GM23338 (cell line): Measurements from ENCODE around the gene GRIK4. TPM values are rescaled to one million over a fixed set of nuclear protein-coding genes. Genes with fewer than 3 reads are reported as not detected.

ENCODE experiments used
- ATAC-seq: fragments of 200-7000 bp; cut with Tn5 transposase; 3 replicates; pipeline ENCODE4 v1.9.1; 2020
- DNase-seq: peaks from one replicate; pipeline ENCODE4 v3.0.0-alpha.2; 2015; ENCODE audit warnings: low spot score
- H2AFZ ChIP-seq: fragments of 200-600 bp; sonication (generic); 2 replicates; pipeline ENCODE4 v1.8.0; 2016; ENCODE audit warnings: antibody characterized with exemption, mild to moderate bottlenecking, moderate library complexity
- H3F3A ChIP-seq: fragments of 200-600 bp; sonication (generic); replicated peaks from 2 replicates; pipeline ENCODE4 v1.8.0; 2017; ENCODE audit warnings: antibody characterized with exemption, mixed run types, low read depth
- H3K27ac ChIP-seq: fragments of 200-600 bp; sonication (generic); 2 replicates; pipeline ENCODE4 v1.6.1; 2016; ENCODE audit warnings: low read depth
- H3K27me3 ChIP-seq: fragments of 200-600 bp; sonication (generic); 2 replicates; pipeline ENCODE4 v1.8.0; 2016; ENCODE audit warnings: mild to moderate bottlenecking, mixed run types, moderate library complexity; ENCODE audit not compliant: insufficient read depth
- H3K36me3 ChIP-seq: fragments of 200-600 bp; sonication (generic); 2 replicates; pipeline ENCODE4 v1.8.0; 2016; ENCODE audit warnings: mild to moderate bottlenecking; ENCODE audit not compliant: insufficient read depth
- H3K4me1 ChIP-seq: fragments of 200-600 bp; sonication (generic); 2 replicates; pipeline ENCODE4 v1.8.0; 2016; ENCODE audit warnings: mild to moderate bottlenecking, moderate library complexity; ENCODE audit not compliant: insufficient read depth
- H3K4me2 ChIP-seq: fragments of 200-600 bp; sonication (generic); 2 replicates; pipeline ENCODE4 v1.7.1; 2017; ENCODE audit warnings: mixed run types
- H3K4me3 ChIP-seq: fragments of 200-600 bp; sonication (generic); 2 replicates; pipeline ENCODE4 v1.6.1; 2016; ENCODE audit warnings: mixed run types
- H3K79me2 ChIP-seq: fragments of 200-600 bp; sonication (generic); replicated peaks from 2 replicates; pipeline ENCODE4 v1.8.0; 2017; ENCODE audit warnings: mild to moderate bottlenecking; ENCODE audit not compliant: insufficient read depth
- H3K9me2 ChIP-seq: fragments of 200-600 bp; sonication (generic); 2 replicates; pipeline ENCODE4 v1.8.0; 2017; ENCODE audit not compliant: insufficient read depth
- H4K20me1 ChIP-seq: fragments of 200-600 bp; sonication (generic); replicated peaks from 2 replicates; pipeline ENCODE4 v1.8.0; 2017; ENCODE audit warnings: mild to moderate bottlenecking; ENCODE audit not compliant: insufficient read depth
- H3K27ac Mint-ChIP-seq: 2 replicates; pipeline ENCODE4 v1.8.0; 2020; ENCODE audit warnings: inconsistent platforms, mild to moderate bottlenecking, moderate library complexity, mixed read lengths
- H3K27me3 Mint-ChIP-seq: 3 replicates; pipeline ENCODE4 v1.8.0; 2022; ENCODE audit warnings: low read depth, mild to moderate bottlenecking, moderate library complexity, mixed read lengths, inconsistent platforms; ENCODE audit not compliant: insufficient read depth, poor library complexity
- H3K36me3 Mint-ChIP-seq: 3 replicates; pipeline ENCODE4 v1.8.0; 2021; ENCODE audit warnings: low read depth, mild to moderate bottlenecking, inconsistent platforms, moderate library complexity, mixed read lengths
- H3K4me1 Mint-ChIP-seq: 3 replicates; pipeline ENCODE4 v1.8.0; 2020; ENCODE audit warnings: mild to moderate bottlenecking, inconsistent platforms, mixed read lengths
- H3K4me3 Mint-ChIP-seq: 3 replicates; pipeline ENCODE4 v1.8.0; 2021; ENCODE audit warnings: moderate library complexity, mild to moderate bottlenecking, inconsistent platforms, mixed read lengths
- H3K9me3 Mint-ChIP-seq: 3 replicates; pipeline ENCODE4 v1.8.0; 2020; ENCODE audit warnings: moderate library complexity, mild to moderate bottlenecking, inconsistent platforms, mixed read lengths
- CREB1 ChIP-seq: fragments of 250-450 bp; sonication (Bioruptor Pico); IDR thresholded peaks from 2 replicates; pipeline ENCODE4 v1.5.0; 2020; ENCODE audit warnings: low read depth, mild to moderate bottlenecking, moderate library complexity
- CTCF ChIP-seq, 2 experiments: fragments of 200-600 bp in 1 of 2; sonication (generic) in 1 of 2; conservative IDR thresholded peaks; 2 replicates each; pipeline versions ENCODE4 v1.5.1 to v1.6.1; 2016 to 2017; ENCODE audit warnings: antibody characterized with exemption in 2 of 2, low read depth in 2 of 2, mild to moderate bottlenecking in 2 of 2, moderate library complexity in 1 of 2
- ETS1 ChIP-seq: IDR thresholded peaks from 2 replicates; pipeline ENCODE4 v1.6.1; 2016; ENCODE audit warnings: antibody characterized with exemption
- EZH2 ChIP-seq: fragments of 200-600 bp; sonication (generic); IDR thresholded peaks from one replicate; pipeline ENCODE4 v1.8.0; 2017; ENCODE audit warnings: antibody characterized with exemption, mild to moderate bottlenecking, low read depth; ENCODE audit not compliant: unreplicated experiment
- EZH2phosphoT487 ChIP-seq: fragments of 200-600 bp; sonication (generic); IDR thresholded peaks from one replicate; pipeline ENCODE4 v1.8.1; 2018; ENCODE audit warnings: antibody characterized with exemption; ENCODE audit not compliant: unreplicated experiment
- JUNB ChIP-seq: IDR thresholded peaks from one replicate; pipeline ENCODE4 v1.6.1; 2016; ENCODE audit warnings: antibody characterized with exemption; ENCODE audit not compliant: unreplicated experiment
- NANOG ChIP-seq: IDR thresholded peaks from 2 replicates; pipeline ENCODE4 v1.6.1; 2016; ENCODE audit warnings: antibody characterized with exemption, borderline replicate concordance
- POLR2AphosphoS5 ChIP-seq: IDR thresholded peaks from 2 replicates; pipeline ENCODE4 v1.6.1; 2016; ENCODE audit warnings: antibody characterized with exemption, low read depth
- REST ChIP-seq: IDR thresholded peaks from one replicate; pipeline ENCODE4 v1.6.1; 2018; ENCODE audit warnings: antibody characterized with exemption; ENCODE audit not compliant: unreplicated experiment
- STAT1 ChIP-seq: IDR thresholded peaks from one replicate; pipeline ENCODE4 v1.6.1; 2016; ENCODE audit warnings: antibody characterized with exemption; ENCODE audit not compliant: unreplicated experiment
- ZNF114 ChIP-seq: fragments of 250-450 bp; sonication (Bioruptor Pico); IDR thresholded peaks from 2 replicates; pipeline ENCODE4 v1.5.0; 2020; ENCODE audit warnings: mild to moderate bottlenecking, moderate library complexity
- ZNF331 ChIP-seq: fragments of 250-450 bp; sonication (Bioruptor Pico); IDR thresholded peaks from 2 replicates; pipeline ENCODE4 v1.5.0; 2020; ENCODE audit warnings: low read depth, mild to moderate bottlenecking, moderate library complexity
- ZNF462 ChIP-seq: fragments of 250-450 bp; sonication (Bioruptor Pico); IDR thresholded peaks from 2 replicates; pipeline ENCODE4 v1.5.0; 2020; ENCODE audit warnings: mild to moderate bottlenecking, moderate library complexity
- polyA plus RNA-seq: library from polyadenylated mRNA; unstranded; fragments of >200 nt; fragmentation: Nextera tagmentation; extraction: Ambion mirVana; gene quantifications from 2 replicates; pipeline ENCODE4 v1.2.1, GENCODE V29; 2016
- total RNA-seq: library from RNA; depleted of rRNA; stranded (reverse); fragments of >200 nt; shearing (Covaris generic); gene quantifications from 2 replicates; pipeline ENCODE4 v1.2.3, GENCODE V29; 2014

The GRIK4 gene
- total and polyA plus RNA-seq, 2 experiments from 2014 or later, result 0.63 to 2.2 TPM

- no peak for ATAC-seq
- H3K4me1 ChIP-seq, result no peaks in the 10 kb centered on the region
- TF ChIP-seq POLR2AphosphoS5 (no peak), EZH2 (no peak), ZNF331 (no peak), CREB1 (CRISPR knock-in tag) (no peak), ETS1 (no peak), ZNF462 (CRISPR knock-in tag) (no peak), EZH2phosphoT487 (no peak), STAT1 (no peak), NANOG (no peak), JUNB (no peak), ZNF114 (no peak), CTCF (conservative IDR thresholded peaks at IDR 0.05; ENCODE audit: low read depth in 2 of 2) (no peak), REST (no peak)
- H3K79me2 ChIP-seq, result no peaks in the 10 kb centered on the region
- no peaks in the 10 kb centered on the region for H4K20me1 ChIP-seq
- no peaks in the 10 kb centered on the region for H3K9me2 ChIP-seq
- no peak overlapping the region for H3K4me3 ChIP-seq
- peaks cover 4% of the 10 kb centered on the region for H3K27me3 Mint-ChIP-seq
- H3K27ac ChIP-seq, result no peak overlapping the region
- H3K4me3 Mint-ChIP-seq, result no peak overlapping the region
- DNase-seq, result no peak
- H3K4me1 Mint-ChIP-seq, result peaks cover 6% of the 10 kb centered on the region
- H3K36me3 ChIP-seq, result no peaks in the 10 kb centered on the region
- no peaks in the 10 kb centered on the region for H3F3A ChIP-seq
- no peak overlapping the region for H3K4me2 ChIP-seq
- H3K9me3 Mint-ChIP-seq, result no peaks in the 10 kb centered on the region
- H2AFZ ChIP-seq, result no peak overlapping the region
- H3K27ac Mint-ChIP-seq, result no peak overlapping the region
- no peaks in the 10 kb centered on the region; the same call in 2 of the 3 replicates for H3K36me3 Mint-ChIP-seq
- no peaks in the 10 kb centered on the region for H3K27me3 ChIP-seq
These were observed 462.0 kb downstream of the GRIK4 start for GRCh38 chr11:120973501-120973900.
